Activated T-cell treated with anti-CD3 and anti-CD28 coated beads, Interleukin-2, amount 50 U/mL, for 24 hours (primary cell): Measurements from ENCODE around the gene TIAM1.

Experiments
- DNase-seq: peaks from one replicate; pipeline ENCODE4 v3.0.0-alpha.2; 2020
- H3K27ac Mint-ChIP-seq: 2 replicates; pipeline ENCODE4 v1.8.0; 2020; ENCODE audit warnings: mild to moderate bottlenecking, mixed read lengths
- H3K27me3 Mint-ChIP-seq: 2 replicates; pipeline ENCODE4 v1.8.0; 2020; ENCODE audit warnings: mixed read lengths
- H3K36me3 Mint-ChIP-seq: 2 replicates; pipeline ENCODE4 v1.8.0; 2020; ENCODE audit warnings: low read depth, mixed read lengths
- H3K4me1 Mint-ChIP-seq: 2 replicates; pipeline ENCODE4 v1.8.0; 2020; ENCODE audit warnings: low read depth, mixed read lengths
- H3K4me3 Mint-ChIP-seq: 2 replicates; pipeline ENCODE4 v1.8.0; 2020; ENCODE audit warnings: mild to moderate bottlenecking, moderate library complexity, mixed read lengths
- H3K9me3 Mint-ChIP-seq: 2 replicates; pipeline ENCODE4 v1.8.0; 2020; ENCODE audit warnings: mixed read lengths

The TIAM1 gene

DNA sequence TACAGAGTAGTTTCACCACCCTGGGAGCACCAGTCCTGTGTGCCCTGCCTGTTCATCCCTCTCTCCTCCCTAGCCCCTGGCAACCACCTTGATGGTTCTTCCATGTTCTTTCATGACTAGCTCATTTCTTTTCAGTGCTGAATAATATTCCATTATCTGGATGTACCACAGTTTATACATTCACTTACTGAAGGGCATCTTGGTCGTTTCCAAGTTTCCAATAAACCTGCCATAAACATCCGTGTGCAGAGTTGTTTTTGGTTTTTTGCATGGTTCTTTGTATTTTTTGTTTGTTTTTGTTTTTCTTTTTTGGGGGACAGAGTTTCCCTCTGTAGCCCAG, 13.9 kb downstream of the TIAM1 start:
- no peaks in the 10 kb centered on the region for H3K27me3 Mint-ChIP-seq
- peaks cover 66% of the 10 kb centered on the region for H3K36me3 Mint-ChIP-seq
- DNase-seq, result no peak
- peaks cover 70% of the 10 kb centered on the region for H3K4me1 Mint-ChIP-seq
- no peaks in the 10 kb centered on the region for H3K9me3 Mint-ChIP-seq
- H3K4me3 Mint-ChIP-seq, result no peak overlapping the region
- H3K27ac Mint-ChIP-seq, result no peak overlapping the region

DNA sequence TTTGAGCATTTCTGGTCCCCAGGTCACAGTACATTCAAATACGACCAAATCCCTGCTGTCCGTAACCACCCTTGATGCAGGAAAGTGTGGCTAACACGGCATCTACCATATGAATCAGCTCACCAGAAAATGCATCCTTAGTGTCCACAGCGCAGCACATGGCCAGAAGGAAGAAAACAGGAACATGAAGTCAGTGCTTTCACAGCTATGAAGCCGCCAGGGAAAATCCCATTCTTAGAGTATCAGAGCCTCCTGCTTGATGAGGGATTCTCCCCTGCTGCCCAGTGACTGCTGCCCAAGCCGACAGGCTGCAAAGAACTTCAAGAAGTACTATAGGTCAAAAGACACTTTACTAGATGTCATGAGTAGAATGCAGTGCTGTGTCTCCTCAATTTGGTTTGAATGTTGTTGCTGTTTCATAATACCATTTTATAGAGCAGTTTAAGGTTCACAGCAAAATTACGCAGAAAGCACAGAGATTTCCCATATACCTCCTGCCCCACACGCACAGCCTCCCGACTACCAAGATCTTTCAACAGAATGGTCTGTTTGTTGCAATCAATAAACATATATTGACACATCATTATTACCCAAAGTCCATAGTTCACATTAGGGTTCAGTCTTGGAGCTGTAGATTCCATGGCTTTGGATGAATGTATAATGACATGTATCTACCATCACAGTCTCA, 14.5 kb downstream of the TIAM1 start:
- Mint-ChIP-seq H3K27ac (no peak overlapping the region), H3K27me3 (no peaks in the 10 kb centered on the region), H3K36me3 (peaks cover 64% of the 10 kb centered on the region), H3K9me3 (no peaks in the 10 kb centered on the region), H3K4me3 (no peak overlapping the region), H3K4me1 (peaks cover 69% of the 10 kb centered on the region)
- DNase-seq, result no peak

DNA sequence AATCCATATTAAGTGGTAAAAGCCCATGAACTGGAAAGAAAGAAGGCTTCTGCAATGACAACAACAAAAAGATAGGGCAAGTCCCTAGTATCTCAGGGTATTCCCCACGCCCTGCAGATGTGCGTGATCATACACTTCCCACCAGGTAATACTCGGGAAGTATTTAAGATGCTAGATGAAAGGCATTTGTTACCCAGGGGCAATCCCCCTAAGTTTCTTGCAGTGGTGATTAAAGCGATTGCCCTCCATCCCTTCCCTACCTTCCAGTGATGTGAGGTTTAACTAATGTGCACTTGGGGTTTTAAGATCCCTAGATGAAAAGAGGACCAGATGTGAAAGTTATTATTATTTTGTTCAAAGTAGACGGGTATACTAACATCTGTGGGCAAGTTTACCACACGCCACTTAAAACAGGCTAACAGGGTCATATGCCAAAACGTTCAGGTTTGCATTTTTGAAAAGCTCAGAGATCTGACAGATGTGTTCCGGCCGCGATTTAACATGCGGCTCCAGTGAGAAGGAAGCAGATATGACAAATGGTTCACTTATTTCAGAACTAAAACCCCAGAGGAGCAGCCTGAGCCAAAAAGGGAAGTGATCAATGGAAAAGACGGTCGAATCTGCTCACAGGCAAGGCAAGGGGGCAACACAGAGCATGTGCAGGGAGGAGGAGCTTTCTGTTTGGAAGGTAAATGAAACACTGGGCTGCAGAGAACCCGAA, 17.4 kb downstream of the TIAM1 start:
- peaks cover 47% of the 10 kb centered on the region for H3K4me1 Mint-ChIP-seq
- peaks cover 49% of the 10 kb centered on the region for H3K36me3 Mint-ChIP-seq
- peak overlapping the region; percentile 91 for H3K27ac Mint-ChIP-seq
- H3K9me3 Mint-ChIP-seq, result no peaks in the 10 kb centered on the region
- H3K27me3 Mint-ChIP-seq, result no peaks in the 10 kb centered on the region
- peak; percentile 61 for DNase-seq
- peak overlapping the region; percentile 56 for H3K4me3 Mint-ChIP-seq

DNA sequence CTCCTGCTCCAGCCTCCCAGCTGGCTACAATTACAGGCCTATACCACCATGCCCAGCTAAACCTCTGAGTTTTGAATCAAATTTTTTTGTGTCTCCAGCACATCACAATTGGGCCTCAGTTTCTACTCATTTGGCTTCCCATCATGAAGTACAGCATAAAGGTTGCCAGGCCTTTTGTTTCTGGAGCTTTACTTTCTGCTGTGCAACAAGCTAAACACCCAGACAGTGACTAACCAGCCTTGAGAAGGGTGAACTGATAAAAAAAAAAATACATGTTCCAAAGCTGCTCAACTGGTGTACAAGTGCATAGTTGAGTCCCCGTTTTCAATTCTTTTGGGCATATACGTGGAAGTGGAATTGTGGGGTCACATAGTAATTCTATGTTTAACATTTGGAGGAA, 25.1 kb downstream of the TIAM1 start:
- Mint-ChIP-seq H3K9me3 (no peaks in the 10 kb centered on the region), H3K4me1 (peaks cover 22% of the 10 kb centered on the region), H3K36me3 (peaks cover 18% of the 10 kb centered on the region), H3K27me3 (no peaks in the 10 kb centered on the region), H3K27ac (no peak overlapping the region), H3K4me3 (no peak overlapping the region)
- DNase-seq, result no peak

DNA sequence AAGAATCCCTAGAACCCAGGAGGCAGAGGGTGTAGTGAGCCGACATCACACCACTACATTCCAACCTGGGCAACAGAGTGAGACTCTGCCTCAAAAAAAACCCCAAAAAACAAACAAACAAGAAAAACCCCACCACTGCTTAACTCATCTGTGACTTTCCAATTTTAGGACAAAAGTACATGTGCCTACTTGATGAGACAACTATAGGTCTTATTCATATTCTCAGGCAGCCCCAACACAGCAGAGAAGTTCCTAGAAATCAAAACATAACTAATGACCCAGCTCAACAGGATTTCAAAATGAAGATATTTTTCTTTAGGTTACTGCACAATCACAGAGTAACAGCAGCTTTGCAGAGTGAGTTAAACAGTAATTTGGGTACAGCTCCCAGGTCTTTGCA, 26.4 kb downstream of the TIAM1 start:
- Mint-ChIP-seq H3K27me3 (no peaks in the 10 kb centered on the region), H3K4me3 (no peak overlapping the region), H3K9me3 (no peaks in the 10 kb centered on the region), H3K36me3 (peaks cover 16% of the 10 kb centered on the region), H3K27ac (peak overlapping the region; percentile 59), H3K4me1 (peaks cover 20% of the 10 kb centered on the region)
- no peak for DNase-seq

DNA sequence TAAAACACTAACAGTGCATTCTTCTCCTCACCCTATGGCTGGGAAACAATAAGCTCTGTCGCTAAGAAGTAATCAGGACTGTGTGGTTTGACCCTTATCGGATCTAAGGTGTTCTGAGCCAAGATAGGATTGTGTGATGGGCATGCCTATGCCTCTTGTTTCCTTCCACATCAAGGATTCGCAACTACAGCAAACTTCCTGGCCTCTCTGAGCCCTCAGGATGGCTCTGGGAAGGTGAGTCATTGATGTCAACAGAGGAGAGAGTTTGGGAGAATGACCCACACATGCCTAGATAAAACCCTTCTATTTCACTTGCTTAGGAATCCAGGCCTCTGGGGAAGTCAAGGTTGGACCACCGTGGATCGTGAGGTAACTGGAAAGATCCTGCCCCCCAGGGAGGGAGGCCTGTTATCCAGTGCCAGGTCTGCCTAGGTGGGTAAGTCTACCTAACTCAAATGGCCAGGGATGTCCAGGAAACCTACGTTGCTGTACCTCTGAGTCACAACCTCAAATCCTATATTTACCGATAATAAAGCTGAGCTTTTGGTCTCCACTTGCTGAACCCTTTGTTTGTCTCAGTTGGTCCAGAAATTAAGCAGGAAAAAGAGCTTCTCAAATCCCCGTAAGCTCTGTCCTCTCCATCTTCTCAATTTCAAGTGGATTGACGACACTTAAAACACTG, 27.4 kb downstream of the TIAM1 start:
- no peak for DNase-seq
- peaks cover 17% of the 10 kb centered on the region for H3K36me3 Mint-ChIP-seq

DNA sequence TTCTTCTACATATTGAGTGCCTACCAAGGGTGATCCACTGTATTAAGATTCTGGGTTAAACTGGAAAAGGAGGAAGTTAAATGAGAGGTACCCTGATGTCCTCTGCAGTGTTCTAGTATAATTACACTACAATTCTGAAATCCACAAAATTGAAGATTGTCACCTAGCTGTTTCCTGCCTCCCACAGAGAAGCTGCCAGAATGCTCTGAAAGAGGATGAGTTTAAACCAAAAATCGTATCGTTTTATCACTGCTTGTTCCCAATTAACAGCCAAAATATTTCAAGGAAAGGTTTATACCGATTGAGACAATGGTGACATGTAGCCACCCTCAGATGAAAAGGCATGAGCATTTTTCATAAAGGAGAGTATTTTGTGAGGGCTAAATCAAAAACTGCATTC, 28.0 kb downstream of the TIAM1 start:
- H3K36me3 Mint-ChIP-seq, result peaks cover 20% of the 10 kb centered on the region
- H3K4me1 Mint-ChIP-seq, result peaks cover 20% of the 10 kb centered on the region
- H3K27ac Mint-ChIP-seq, result no peak overlapping the region
- H3K9me3 Mint-ChIP-seq, result no peaks in the 10 kb centered on the region
- H3K4me3 Mint-ChIP-seq, result no peak overlapping the region
- no peaks in the 10 kb centered on the region for H3K27me3 Mint-ChIP-seq
- no peak for DNase-seq

More for the DNA sequence above, 27.4 kb downstream of the TIAM1 start:
- H3K9me3 Mint-ChIP-seq, result no peaks in the 10 kb centered on the region
- peaks cover 20% of the 10 kb centered on the region for H3K4me1 Mint-ChIP-seq
- H3K4me3 Mint-ChIP-seq, result no peak overlapping the region
- H3K27ac Mint-ChIP-seq, result peak overlapping the region; percentile 28
- H3K27me3 Mint-ChIP-seq, result no peaks in the 10 kb centered on the region

DNA sequence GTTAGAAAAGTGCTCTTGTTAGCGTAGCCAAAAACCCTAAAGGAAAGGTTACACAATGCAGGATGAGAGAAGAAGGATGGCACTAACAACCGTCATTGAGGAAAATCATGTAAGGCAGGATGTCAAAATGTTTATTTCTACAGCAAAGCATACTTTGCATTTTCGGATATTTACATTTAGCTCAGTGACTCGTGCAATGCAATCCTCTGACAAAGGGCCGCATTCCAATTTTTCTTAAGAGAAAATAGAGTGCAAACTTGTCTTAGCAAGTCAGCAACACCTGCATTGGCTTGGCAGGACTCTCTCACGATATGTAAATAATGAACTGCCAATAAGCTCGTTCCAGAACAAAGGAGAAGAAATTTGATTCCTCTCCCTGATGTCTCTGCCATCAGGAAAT, 33.3 kb downstream of the TIAM1 start:
- Mint-ChIP-seq H3K9me3 (no peaks in the 10 kb centered on the region), H3K27me3 (no peaks in the 10 kb centered on the region), H3K4me1 (no peaks in the 10 kb centered on the region), H3K27ac (no peak overlapping the region), H3K36me3 (peaks cover 12% of the 10 kb centered on the region), H3K4me3 (no peak overlapping the region)
- DNase-seq, result no peak

DNA sequence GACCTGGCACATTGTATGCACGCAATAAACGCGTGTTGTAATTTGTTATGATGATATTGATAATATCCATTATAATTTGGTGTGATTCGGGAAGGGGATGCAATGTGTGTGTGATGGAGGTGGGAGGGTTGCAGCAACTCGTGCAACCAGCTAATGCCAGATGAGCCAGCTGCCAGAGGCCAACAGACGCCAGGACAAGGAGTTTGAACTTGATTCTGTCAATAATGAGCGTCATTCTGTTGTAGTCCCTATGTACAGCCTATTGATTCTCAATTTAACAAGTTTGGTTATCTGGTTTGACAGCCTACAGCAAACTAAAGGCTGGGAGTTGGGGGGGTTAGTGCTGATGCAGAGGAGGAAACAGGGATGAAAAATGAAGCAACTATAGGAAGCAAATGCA, 35.5 kb downstream of the TIAM1 start:
- Mint-ChIP-seq H3K27ac (no peak overlapping the region), H3K9me3 (no peaks in the 10 kb centered on the region), H3K4me3 (no peak overlapping the region), H3K36me3 (peaks cover 12% of the 10 kb centered on the region), H3K27me3 (no peaks in the 10 kb centered on the region), H3K4me1 (peaks cover 7% of the 10 kb centered on the region)
- DNase-seq, result no peak

DNA sequence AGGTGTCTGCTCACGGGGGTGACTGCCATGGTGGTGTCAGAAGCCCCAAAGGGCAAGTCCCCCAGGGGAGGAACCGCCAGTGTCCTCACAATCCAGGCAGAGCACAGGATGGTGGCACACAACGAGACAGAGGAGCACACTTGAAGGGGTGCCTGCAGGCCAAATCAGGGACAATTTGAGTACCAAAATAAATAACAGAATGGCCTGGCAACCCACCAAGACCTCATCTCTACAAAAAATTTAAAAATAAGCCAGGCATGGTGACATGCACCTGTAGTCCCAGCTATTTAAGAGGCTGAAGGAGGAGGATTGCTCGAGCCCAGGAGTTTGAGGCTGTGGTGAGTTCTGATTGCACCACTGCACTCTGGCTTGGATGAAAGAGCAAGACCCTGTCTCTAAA, 38.2 kb downstream of the TIAM1 start:
- peaks cover 14% of the 10 kb centered on the region for H3K4me1 Mint-ChIP-seq
- H3K27me3 Mint-ChIP-seq, result no peaks in the 10 kb centered on the region
- DNase-seq, result no peak
- H3K36me3 Mint-ChIP-seq, result peaks cover 4% of the 10 kb centered on the region
- H3K27ac Mint-ChIP-seq, result no peak overlapping the region
- no peak overlapping the region for H3K4me3 Mint-ChIP-seq
- H3K9me3 Mint-ChIP-seq, result no peaks in the 10 kb centered on the region

DNA sequence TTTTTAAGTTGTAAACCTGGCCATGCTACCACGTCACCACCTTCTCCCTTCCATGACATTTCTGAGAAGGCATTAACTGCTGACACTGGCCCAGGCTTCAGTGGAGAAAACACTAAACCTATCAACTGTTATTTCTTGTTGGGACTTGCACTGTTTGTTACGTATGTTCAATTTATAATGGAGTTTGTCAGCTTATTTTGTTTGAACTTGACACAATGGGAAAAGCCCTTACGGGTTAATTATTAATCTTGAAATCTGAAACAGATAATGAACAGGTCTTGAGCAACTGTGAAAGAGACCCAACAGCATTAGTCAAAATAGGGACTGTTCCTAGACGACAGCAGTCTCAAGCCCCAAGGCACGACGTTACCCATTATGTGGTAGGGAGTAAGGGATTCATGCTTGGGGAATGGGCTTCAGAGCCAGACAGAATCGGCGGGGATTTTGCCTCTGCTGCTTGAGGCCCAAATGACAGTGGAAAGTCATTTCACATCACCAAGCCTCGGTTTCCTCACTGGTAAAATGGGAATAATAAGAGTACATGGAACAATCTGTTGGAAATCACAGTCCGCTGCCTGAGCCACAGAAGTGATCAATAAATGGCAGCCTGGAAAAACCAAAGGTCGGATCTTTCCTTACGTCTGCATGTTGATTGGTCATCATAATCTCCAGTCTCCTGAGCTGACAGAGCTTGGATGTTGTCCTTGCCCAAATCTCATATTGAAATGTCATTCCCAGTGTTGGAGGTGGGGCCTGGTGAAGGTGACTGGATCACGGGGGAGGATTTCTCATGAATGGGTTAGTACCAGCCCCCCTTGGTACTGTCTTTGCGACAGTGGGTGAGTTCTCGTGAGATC, 44.5 kb downstream of the TIAM1 start:
- Mint-ChIP-seq H3K9me3 (no peaks in the 10 kb centered on the region), H3K36me3 (no peaks in the 10 kb centered on the region), H3K4me1 (peaks cover 46% of the 10 kb centered on the region), H3K4me3 (no peak overlapping the region), H3K27me3 (no peaks in the 10 kb centered on the region), H3K27ac (peak overlapping the region; percentile 24)
- DNase-seq, result no peak

DNA sequence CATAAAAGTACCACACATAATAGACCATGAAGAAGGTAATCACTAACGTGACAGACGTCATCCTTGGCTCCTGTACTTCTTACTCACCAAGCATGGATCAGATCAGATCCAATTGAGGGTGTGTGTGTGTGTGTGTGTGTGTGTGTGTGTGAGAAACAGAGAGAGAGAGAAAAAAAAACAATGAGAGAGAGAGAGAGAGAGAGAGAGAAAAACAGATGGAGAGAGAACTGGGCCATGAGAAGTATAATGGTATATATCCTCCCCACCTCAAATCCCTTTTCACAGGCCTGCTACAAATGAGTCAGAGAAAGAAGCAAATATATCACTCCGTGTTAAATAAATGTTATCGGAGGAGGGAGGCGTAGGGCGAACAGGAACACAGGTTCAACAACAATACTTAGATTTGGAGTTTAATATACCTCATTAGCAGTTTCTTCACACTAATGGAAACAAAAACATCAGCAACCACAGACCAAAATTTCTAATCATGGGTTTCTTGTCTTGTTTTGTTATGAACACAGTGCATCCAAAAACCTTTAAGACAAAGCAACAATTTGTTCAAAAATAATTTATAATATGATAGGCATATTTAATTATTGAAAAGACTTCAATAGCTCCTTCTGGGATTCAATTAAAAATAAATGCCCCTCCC, 45.3 kb downstream of the TIAM1 start:
- Mint-ChIP-seq H3K36me3 (peaks cover 2% of the 10 kb centered on the region), H3K4me3 (no peak overlapping the region), H3K4me1 (peaks cover 47% of the 10 kb centered on the region), H3K27ac (no peak overlapping the region), H3K9me3 (no peaks in the 10 kb centered on the region), H3K27me3 (no peaks in the 10 kb centered on the region)
- DNase-seq, result no peak

DNA sequence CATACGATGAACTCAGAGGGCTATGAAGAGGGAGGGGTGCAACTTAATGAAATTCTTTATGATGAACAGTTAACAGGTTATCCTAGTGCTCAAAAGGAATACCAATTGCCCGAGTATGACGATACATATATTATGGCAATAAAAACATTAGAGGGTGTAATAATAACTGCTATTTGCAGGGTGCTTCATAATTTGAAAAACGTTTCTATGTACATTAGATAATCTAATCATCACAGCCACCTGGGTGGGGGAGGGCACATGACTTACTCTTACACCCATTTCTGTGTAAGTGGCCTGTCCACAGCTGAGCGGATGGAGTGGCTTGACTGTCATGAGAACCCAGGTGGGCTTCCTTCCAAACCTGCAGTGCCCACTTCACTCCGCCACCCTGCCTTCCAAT, 46.3 kb downstream of the TIAM1 start:
- H3K9me3 Mint-ChIP-seq, result no peaks in the 10 kb centered on the region
- H3K4me3 Mint-ChIP-seq, result no peak overlapping the region
- no peaks in the 10 kb centered on the region for H3K27me3 Mint-ChIP-seq
- peaks cover 9% of the 10 kb centered on the region for H3K36me3 Mint-ChIP-seq
- no peak overlapping the region for H3K27ac Mint-ChIP-seq
- peaks cover 53% of the 10 kb centered on the region for H3K4me1 Mint-ChIP-seq
- DNase-seq, result no peak

DNA sequence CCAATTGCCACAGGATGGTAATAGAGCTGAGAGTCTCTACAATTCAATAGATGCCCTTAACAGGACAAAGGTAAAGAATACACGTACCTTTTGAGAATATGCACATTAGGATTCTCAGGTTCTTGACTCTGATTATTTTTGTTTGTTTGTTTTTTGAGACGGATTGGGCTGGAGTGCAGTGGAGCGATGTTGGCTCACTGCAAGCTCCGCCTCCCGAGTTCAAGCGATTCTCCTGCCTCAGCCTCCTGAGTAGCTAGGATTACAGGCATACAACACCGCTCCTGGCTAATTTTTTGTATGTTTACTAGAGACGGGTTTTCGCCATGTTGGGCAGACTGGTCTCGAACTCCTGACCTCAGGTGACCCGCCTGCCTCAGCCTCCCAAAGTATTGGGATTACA, 48.4 kb downstream of the TIAM1 start:
- Mint-ChIP-seq H3K27ac (no peak overlapping the region), H3K36me3 (peaks cover 18% of the 10 kb centered on the region), H3K4me3 (no peak overlapping the region), H3K27me3 (no peaks in the 10 kb centered on the region), H3K4me1 (peaks cover 55% of the 10 kb centered on the region), H3K9me3 (peaks cover 2% of the 10 kb centered on the region)
- no peak for DNase-seq
